Measurements from ENCODE around the gene DDX10. TPM values are rescaled to one million over a fixed set of nuclear protein-coding genes. Genes with fewer than 3 reads are reported as not detected.

The DDX10 gene
- total and polyA plus RNA-seq, 12 donors, result 10.6 to 141 (median 22.6) TPM

DNA sequence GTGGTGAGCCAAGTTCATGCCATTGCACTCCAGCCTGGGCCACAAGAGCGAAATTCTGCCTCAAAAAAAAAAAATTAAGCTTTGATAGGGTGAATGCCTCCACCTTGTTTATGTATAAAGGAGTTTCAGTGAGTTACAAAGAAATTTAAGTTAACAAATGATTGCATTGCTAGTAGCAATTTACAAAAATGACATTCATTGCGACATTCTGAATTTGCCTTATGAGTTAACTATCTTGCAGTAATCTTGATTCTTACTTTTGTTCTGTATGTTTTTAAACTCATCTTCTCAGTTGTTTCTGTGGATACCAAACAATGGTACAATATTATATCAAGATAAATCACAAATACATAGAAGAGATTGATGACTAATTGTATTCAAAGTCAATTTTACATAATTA lies 207.0 kb downstream of the DDX10 start:
- DNase-seq, result no peak
- Histone ChIP-seq H3K36me3 (replicated peaks in 1 of 2) (no peaks in the 10 kb centered on the region), H3K27ac (no peak overlapping the region), H3K9me3 (replicated peaks in 1 of 3) (no peaks in the 10 kb centered on the region), H3K4me3 (no peak overlapping the region), H3K27me3 (no peaks in the 10 kb centered on the region), H3K4me1 (replicated peaks in 1 of 2) (peaks cover 0 to 3% of the 10 kb centered on the region in 2 donors)
- 98 to 100% (median 99%) methylated on average over 2 of the region's 2 CpGs for WGBS, 4 donors
- TF ChIP-seq, protein P1, sequence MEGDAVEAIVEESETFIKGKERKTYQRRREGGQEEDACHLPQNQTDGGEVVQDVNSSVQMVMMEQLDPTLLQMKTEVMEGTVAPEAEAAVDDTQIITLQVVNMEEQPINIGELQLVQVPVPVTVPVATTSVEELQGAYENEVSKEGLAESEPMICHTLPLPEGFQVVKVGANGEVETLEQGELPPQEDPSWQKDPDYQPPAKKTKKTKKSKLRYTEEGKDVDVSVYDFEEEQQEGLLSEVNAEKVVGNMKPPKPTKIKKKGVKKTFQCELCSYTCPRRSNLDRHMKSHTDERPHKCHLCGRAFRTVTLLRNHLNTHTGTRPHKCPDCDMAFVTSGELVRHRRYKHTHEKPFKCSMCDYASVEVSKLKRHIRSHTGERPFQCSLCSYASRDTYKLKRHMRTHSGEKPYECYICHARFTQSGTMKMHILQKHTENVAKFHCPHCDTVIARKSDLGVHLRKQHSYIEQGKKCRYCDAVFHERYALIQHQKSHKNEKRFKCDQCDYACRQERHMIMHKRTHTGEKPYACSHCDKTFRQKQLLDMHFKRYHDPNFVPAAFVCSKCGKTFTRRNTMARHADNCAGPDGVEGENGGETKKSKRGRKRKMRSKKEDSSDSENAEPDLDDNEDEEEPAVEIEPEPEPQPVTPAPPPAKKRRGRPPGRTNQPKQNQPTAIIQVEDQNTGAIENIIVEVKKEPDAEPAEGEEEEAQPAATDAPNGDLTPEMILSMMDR (IDR thresholded peaks at IDR 0.05), result no peak
- no peak for TF ChIP-seq POLR2A (IDR thresholded peaks at IDR 0.05)
- intact Hi-C loops (cut with DNase I), result no loop called here

DNA sequence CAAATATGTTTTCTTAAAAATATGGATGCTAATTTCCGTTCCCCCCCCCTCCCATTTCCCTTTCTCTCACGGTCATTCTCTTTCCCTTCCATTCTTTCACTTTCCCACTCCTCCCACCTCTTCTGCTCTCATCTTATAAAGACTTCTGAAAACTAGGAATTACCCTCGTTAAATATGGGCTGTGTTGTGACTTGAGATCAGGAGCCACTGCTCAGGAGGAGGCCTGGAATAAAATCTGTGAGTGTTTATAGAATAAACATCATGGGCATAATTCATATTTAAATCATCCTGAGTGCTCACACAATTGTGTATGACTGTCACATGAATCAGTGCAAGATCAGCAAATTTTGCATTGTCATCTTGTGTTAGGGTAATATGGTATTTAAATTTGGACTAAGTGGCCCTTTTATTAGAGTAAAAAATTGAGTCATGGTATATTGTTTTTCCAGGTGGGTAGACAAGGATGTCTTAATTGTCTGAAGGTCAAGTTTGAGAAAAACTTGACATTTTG lies 208.0 kb downstream of the DDX10 start:
- H3K4me1 ChIP-seq (replicated peaks in 1 of 2), result peaks cover 0 to 3% of the 10 kb centered on the region in 2 donors
- H3K27ac ChIP-seq, result no peak overlapping the region
- TF ChIP-seq, protein P1 (IDR thresholded peaks at IDR 0.05), result no peak
- TF ChIP-seq POLR2A (IDR thresholded peaks at IDR 0.05), result no peak
- no peaks in the 10 kb centered on the region for H3K36me3 ChIP-seq (replicated peaks in 1 of 2)
- DNase-seq, result no peak
- no peaks in the 10 kb centered on the region for H3K9me3 ChIP-seq (replicated peaks in 1 of 3)
- intact Hi-C loops (cut with DNase I), result no loop called here
- H3K4me3 ChIP-seq, result no peak overlapping the region
- WGBS, 4 donors, result 59 to 73% (median 64%) methylated on average over 3 of the region's 3 CpGs
- no peaks in the 10 kb centered on the region for H3K27me3 ChIP-seq

DNA sequence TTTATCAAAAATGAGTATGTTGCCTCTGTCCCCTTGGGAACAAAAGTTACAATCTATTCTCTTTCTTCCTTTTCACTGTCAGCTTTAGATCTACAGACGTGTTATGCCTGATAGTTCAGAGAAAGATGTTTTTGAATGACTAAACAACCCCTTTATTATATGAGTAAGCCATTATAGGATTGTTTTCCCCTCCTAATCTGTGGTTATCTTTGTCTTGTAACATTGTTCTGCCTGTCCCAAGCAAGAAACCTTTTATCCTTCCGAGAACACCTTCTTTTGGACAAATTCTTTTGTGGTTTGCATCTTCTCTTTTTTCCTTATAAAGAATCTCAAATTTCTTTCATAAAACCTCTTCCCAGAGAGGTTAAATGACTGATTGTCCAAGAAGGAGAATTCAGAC lies 208.4 kb downstream of the DDX10 start:
- no peak overlapping the region for H3K4me3 ChIP-seq
- H3K36me3 ChIP-seq (replicated peaks in 1 of 2), result no peaks in the 10 kb centered on the region
- no peaks in the 10 kb centered on the region for H3K9me3 ChIP-seq (replicated peaks in 1 of 3)
- no peak for TF ChIP-seq POLR2A (IDR thresholded peaks at IDR 0.05)
- TF ChIP-seq, protein P1 (IDR thresholded peaks at IDR 0.05), result no peak
- no peak for DNase-seq
- H3K27me3 ChIP-seq, result no peaks in the 10 kb centered on the region
- intact Hi-C loops (cut with DNase I), result no loop called here
- peaks cover 0 to 3% of the 10 kb centered on the region in 2 donors for H3K4me1 ChIP-seq (replicated peaks in 1 of 2)
- WGBS, 4 donors, result 90 to 95% (median 92%) methylated on average over 2 of the region's 2 CpGs
- H3K27ac ChIP-seq, result no peak overlapping the region

DNA sequence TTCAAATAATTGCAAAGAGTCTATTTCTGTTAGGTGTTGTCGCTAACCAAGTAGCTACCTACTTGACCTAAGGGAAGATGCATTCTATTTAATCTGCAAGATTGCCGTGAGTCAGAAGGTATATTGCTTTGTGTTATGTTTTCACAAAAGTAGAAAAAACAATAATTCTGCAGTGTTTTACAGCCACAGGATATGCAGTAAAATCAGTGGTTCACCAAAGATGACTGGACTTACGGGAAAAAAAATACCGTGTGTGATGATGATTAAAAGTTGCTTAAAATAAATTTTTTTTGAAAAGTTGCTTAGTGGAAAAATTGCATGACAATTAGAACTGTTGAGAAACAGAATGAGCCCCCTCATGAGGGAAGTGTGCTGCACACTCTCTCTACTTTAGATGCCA lies 209.1 kb downstream of the DDX10 start:
- 94 to 98% (median 98%) methylated on average over 4 of the region's 4 CpGs for WGBS, 4 donors
- Histone ChIP-seq H3K4me3 (no peak overlapping the region), H3K9me3 (replicated peaks in 1 of 3) (no peaks in the 10 kb centered on the region), H3K36me3 (replicated peaks in 1 of 2) (no peaks in the 10 kb centered on the region), H3K4me1 (replicated peaks in 1 of 2) (peaks cover 0 to 3% of the 10 kb centered on the region in 2 donors), H3K27me3 (no peaks in the 10 kb centered on the region), H3K27ac (no peak overlapping the region)
- TF ChIP-seq, protein P1 (IDR thresholded peaks at IDR 0.05), result no peak
- TF ChIP-seq POLR2A (IDR thresholded peaks at IDR 0.05), result no peak
- no peak for DNase-seq
- intact Hi-C loops (cut with DNase I), result no loop called here

All from adrenal gland (tissue), 12 donors.